HG02970 (cell line): ENCODE measurements around the gene HSPBP1.

ENCODE experiments used
- ATAC-seq: cut with Tn5 transposase; IDR thresholded peaks from one replicate; pipeline ENCODE4 v1.9.1; 2021; ENCODE audit warnings: mild to moderate bottlenecking, moderate library complexity, moderate number of reproducible peaks; ENCODE audit not compliant: unreplicated experiment, low FRiP score

HSPBP1 gene

GRCh38 chr19:55277494-55277893, 2.4 kb downstream of the HSPBP1 start:
- no peak for ATAC-seq

- ATAC-seq, result no peak
Observed at GRCh38 chr19:55276720-55277430, 3.0 kb downstream of the HSPBP1 start.

GRCh38 chr19:55275851-55276719, 3.8 kb downstream of the HSPBP1 start:
- no peak for ATAC-seq

- no peak for ATAC-seq
Observed at GRCh38 chr19:55273978-55274707, 5.8 kb downstream of the HSPBP1 start.

GRCh38 chr19:55272142-55272541, 7.8 kb downstream of the HSPBP1 start:
- no peak for ATAC-seq

- ATAC-seq, result no peak
Observed at GRCh38 chr19:55270172-55270942, 9.6 kb downstream of the HSPBP1 start.

GRCh38 chr19:55269299-55269698, 10.6 kb downstream of the HSPBP1 start:
- no peak for ATAC-seq

- no peak for ATAC-seq
Observed at GRCh38 chr19:55266840-55267239, 13.1 kb downstream of the HSPBP1 start.

- no peak for ATAC-seq
Observed at GRCh38 chr19:55266404-55266803, 13.5 kb downstream of the HSPBP1 start.

- no peak for ATAC-seq
Observed at GRCh38 chr19:55265723-55266386, 14.1 kb downstream of the HSPBP1 start.

- no peak for ATAC-seq
Observed at GRCh38 chr19:55265173-55265572, 14.7 kb downstream of the HSPBP1 start.

- ATAC-seq, result no peak
Observed at GRCh38 chr19:55264531-55264930, 15.4 kb downstream of the HSPBP1 start.

- ATAC-seq, result no peak
Observed at GRCh38 chr19:55262359-55262758, 17.6 kb downstream of the HSPBP1 start.

- no peak for ATAC-seq
Observed at GRCh38 chr19:55261671-55262126, 18.2 kb downstream of the HSPBP1 start.

- ATAC-seq, result no peak
Observed at GRCh38 chr19:55259540-55260210, 20.2 kb downstream of the HSPBP1 start.

- ATAC-seq, result peak; percentile 68
Observed at GRCh38 chr19:55258828-55259539, 20.9 kb downstream of the HSPBP1 start, which contains the start of gene PPP6R1. Gene PPP6R1, minus strand, starts transcription at chr19:55259017. Its CDS starts 11,914 bp downstream, at chr19:55247103.

GRCh38 chr19:55258476-55258827, 21.5 kb downstream of the HSPBP1 start:
- peak; percentile 21 for ATAC-seq
